Erythroblast (primary cell): ENCODE measurements around the gene BABAM2.

Experiments used
- GATA1 ChIP-seq: IDR thresholded peaks from 2 replicates; pipeline ENCODE4 v1.6.1; 2011; ENCODE audit warnings: low read depth, mild to moderate bottlenecking, control low read depth, low read length, moderate library complexity
- POLR2A ChIP-seq: IDR thresholded peaks from 2 replicates; pipeline ENCODE4 v1.6.1; 2011; ENCODE audit warnings: mild to moderate bottlenecking, low read length

GRCh38 chr2:28271919-28272250 lies 381.4 kb downstream of the BABAM2 start:
- TF ChIP-seq POLR2A (no peak), GATA1 (no peak)
